ENCODE measurements around the gene GNB3.
A peak's percentile ranks its signal among the peaks of the same experiment; 100 is the strongest.

Gene GNB3

GRCh38 chr12:6799147-6799546 lies 41.6 kb upstream of the GNB3 start:
- Histone ChIP-seq H3K27me3 (ENCODE audit: insufficient read depth, low read length, poor library complexity) (no peaks in the 10 kb centered on the region), H3K4ac (ENCODE audit: low read depth, low read length) (no peak overlapping the region), H3K4me2 (ENCODE audit: low read length) (no peak overlapping the region), H3K18ac (ENCODE audit: low read length) (no peak overlapping the region), H3K79me2 (ENCODE audit: control insufficient read depth, insufficient read depth, low read length) (no peaks in the 10 kb centered on the region), H4K5ac (ENCODE audit: low read length) (no peak overlapping the region), H3K9ac (ENCODE audit: low read length) (no peak overlapping the region), H3K36me3 (ENCODE audit: control insufficient read depth, insufficient read depth, low read length) (no peaks in the 10 kb centered on the region), H3K23ac (ENCODE audit: low read length) (no peak overlapping the region), H3K4me1 (ENCODE audit: control insufficient read depth, low read depth, low read length) (no peaks in the 10 kb centered on the region), H4K8ac (ENCODE audit: low read depth, low read length) (no peak overlapping the region), H3K79me1 (ENCODE audit: low read length) (no peaks in the 10 kb centered on the region), H2BK5ac (ENCODE audit: low read length) (no peak overlapping the region), H3K56ac (ENCODE audit: low read length) (no peak overlapping the region), H3K4me3 (ENCODE audit: low read length) (no peak overlapping the region), H2BK120ac (ENCODE audit: low read depth, low read length) (no peak overlapping the region), H3K27ac (ENCODE audit: low read depth, low read length) (no peak overlapping the region), H2AK5ac (ENCODE audit: low read length) (no peak overlapping the region), H2BK15ac (replicated peaks; ENCODE audit: low read depth) (no peak overlapping the region)
- DNase-seq = no peak
- WGBS (ENCODE audit: extremely low coverage, insufficient coverage, low lambda C conversion rate) = no CpG with 5 or more reads among the region's 5 CpGs

DNA sequence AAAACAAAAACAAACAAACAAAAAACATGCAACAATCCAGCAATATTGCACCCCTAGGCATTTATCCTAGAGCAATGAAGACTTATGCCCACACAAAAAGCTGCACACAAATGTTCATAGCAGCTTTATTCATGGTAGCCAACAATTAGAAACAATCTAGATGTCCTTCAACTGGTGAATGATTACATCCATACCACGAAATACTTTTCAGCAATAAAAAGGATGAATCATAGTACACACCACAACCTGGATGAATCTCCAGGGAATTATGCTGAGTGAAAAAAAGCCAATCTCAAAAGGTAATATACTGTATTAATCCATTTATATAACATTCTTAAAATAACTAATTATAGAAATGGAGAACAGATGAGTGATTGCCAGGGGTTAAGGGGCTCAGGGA lies 33.6 kb upstream of the GNB3 start:
- H3K79me1 ChIP-seq (ENCODE audit: low read length) = no peaks in the 10 kb centered on the region
- H3K23ac ChIP-seq (ENCODE audit: low read length) = no peak overlapping the region
- H3K27ac ChIP-seq (ENCODE audit: low read depth, low read length) = no peak overlapping the region
- H2BK120ac ChIP-seq (ENCODE audit: low read depth, low read length) = no peak overlapping the region
- H3K36me3 ChIP-seq (ENCODE audit: control insufficient read depth, insufficient read depth, low read length) = no peaks in the 10 kb centered on the region
- H3K79me2 ChIP-seq (ENCODE audit: control insufficient read depth, insufficient read depth, low read length) = no peaks in the 10 kb centered on the region
- no CpG with 5 or more reads among the region's 1 CpG for WGBS (ENCODE audit: extremely low coverage, insufficient coverage, low lambda C conversion rate)
- peak overlapping the region; percentile 11 for H3K4ac ChIP-seq (ENCODE audit: low read depth, low read length)
- no peak overlapping the region for H4K5ac ChIP-seq (ENCODE audit: low read length)
- H3K18ac ChIP-seq (ENCODE audit: low read length) = no peak overlapping the region
- H3K4me3 ChIP-seq (ENCODE audit: low read length) = no peak overlapping the region
- H3K56ac ChIP-seq (ENCODE audit: low read length) = no peak overlapping the region
- no peaks in the 10 kb centered on the region for H3K27me3 ChIP-seq (ENCODE audit: insufficient read depth, low read length, poor library complexity)
- no peak overlapping the region for H2AK5ac ChIP-seq (ENCODE audit: low read length)
- no peak overlapping the region for H3K9ac ChIP-seq (ENCODE audit: low read length)
- H4K8ac ChIP-seq (ENCODE audit: low read depth, low read length) = no peak overlapping the region
- DNase-seq = no peak
- no peak overlapping the region for H3K4me2 ChIP-seq (ENCODE audit: low read length)
- no peak overlapping the region for H2BK15ac ChIP-seq (replicated peaks; ENCODE audit: low read depth)
- peaks cover 4% of the 10 kb centered on the region for H3K4me1 ChIP-seq (ENCODE audit: control insufficient read depth, low read depth, low read length)
- H2BK5ac ChIP-seq (ENCODE audit: low read length) = no peak overlapping the region

- WGBS (ENCODE audit: extremely low coverage, insufficient coverage, low lambda C conversion rate) = no CpG with 5 or more reads among the region's 10 CpGs
- no peak overlapping the region for H3K23ac ChIP-seq (ENCODE audit: low read length)
- peak overlapping the region; percentile 68 for H3K56ac ChIP-seq (ENCODE audit: low read length)
- H2BK120ac ChIP-seq (ENCODE audit: low read depth, low read length) = no peak overlapping the region
- H3K79me1 ChIP-seq (ENCODE audit: low read length) = no peaks in the 10 kb centered on the region
- H3K18ac ChIP-seq (ENCODE audit: low read length) = no peak overlapping the region
- H2BK5ac ChIP-seq (ENCODE audit: low read length) = no peak overlapping the region
- no peak overlapping the region for H3K4me2 ChIP-seq (ENCODE audit: low read length)
- DNase-seq = peak; percentile 68
- H3K27ac ChIP-seq (ENCODE audit: low read depth, low read length) = no peak overlapping the region
- no peaks in the 10 kb centered on the region for H3K27me3 ChIP-seq (ENCODE audit: insufficient read depth, low read length, poor library complexity)
- no peaks in the 10 kb centered on the region for H3K36me3 ChIP-seq (ENCODE audit: control insufficient read depth, insufficient read depth, low read length)
- H2AK5ac ChIP-seq (ENCODE audit: low read length) = no peak overlapping the region
- no peak overlapping the region for H3K9ac ChIP-seq (ENCODE audit: low read length)
- no peak overlapping the region for H4K5ac ChIP-seq (ENCODE audit: low read length)
- H2BK15ac ChIP-seq (replicated peaks; ENCODE audit: low read depth) = no peak overlapping the region
- peaks cover 4% of the 10 kb centered on the region for H3K4me1 ChIP-seq (ENCODE audit: control insufficient read depth, low read depth, low read length)
- H3K4me3 ChIP-seq (ENCODE audit: low read length) = no peak overlapping the region
- H3K4ac ChIP-seq (ENCODE audit: low read depth, low read length) = no peak overlapping the region
- no peaks in the 10 kb centered on the region for H3K79me2 ChIP-seq (ENCODE audit: control insufficient read depth, insufficient read depth, low read length)
- H4K8ac ChIP-seq (ENCODE audit: low read depth, low read length) = no peak overlapping the region
Measured at GRCh38 chr12:6809056-6809455, 31.7 kb upstream of the GNB3 start.

GRCh38 chr12:6810758-6811157 lies 30.0 kb upstream of the GNB3 start:
- Histone ChIP-seq H3K4ac (ENCODE audit: low read depth, low read length) (no peak overlapping the region), H3K9ac (ENCODE audit: low read length) (peak overlapping the region; percentile 9), H3K36me3 (ENCODE audit: control insufficient read depth, insufficient read depth, low read length) (no peaks in the 10 kb centered on the region), H3K27ac (ENCODE audit: low read depth, low read length) (no peak overlapping the region), H2BK15ac (replicated peaks; ENCODE audit: low read depth) (no peak overlapping the region), H2BK5ac (ENCODE audit: low read length) (no peak overlapping the region), H4K5ac (ENCODE audit: low read length) (no peak overlapping the region), H3K4me3 (ENCODE audit: low read length) (no peak overlapping the region), H3K18ac (ENCODE audit: low read length) (no peak overlapping the region), H3K4me1 (ENCODE audit: control insufficient read depth, low read depth, low read length) (peaks cover 4% of the 10 kb centered on the region), H3K27me3 (ENCODE audit: insufficient read depth, low read length, poor library complexity) (no peaks in the 10 kb centered on the region), H3K56ac (ENCODE audit: low read length) (peak overlapping the region; percentile 18), H4K8ac (ENCODE audit: low read depth, low read length) (no peak overlapping the region), H3K23ac (ENCODE audit: low read length) (no peak overlapping the region), H3K79me1 (ENCODE audit: low read length) (no peaks in the 10 kb centered on the region), H2BK120ac (ENCODE audit: low read depth, low read length) (no peak overlapping the region), H3K4me2 (ENCODE audit: low read length) (no peak overlapping the region), H2AK5ac (ENCODE audit: low read length) (no peak overlapping the region), H3K79me2 (ENCODE audit: control insufficient read depth, insufficient read depth, low read length) (no peaks in the 10 kb centered on the region)
- DNase-seq = no peak
- no CpG with 5 or more reads among the region's 1 CpG for WGBS (ENCODE audit: extremely low coverage, insufficient coverage, low lambda C conversion rate)

DNA sequence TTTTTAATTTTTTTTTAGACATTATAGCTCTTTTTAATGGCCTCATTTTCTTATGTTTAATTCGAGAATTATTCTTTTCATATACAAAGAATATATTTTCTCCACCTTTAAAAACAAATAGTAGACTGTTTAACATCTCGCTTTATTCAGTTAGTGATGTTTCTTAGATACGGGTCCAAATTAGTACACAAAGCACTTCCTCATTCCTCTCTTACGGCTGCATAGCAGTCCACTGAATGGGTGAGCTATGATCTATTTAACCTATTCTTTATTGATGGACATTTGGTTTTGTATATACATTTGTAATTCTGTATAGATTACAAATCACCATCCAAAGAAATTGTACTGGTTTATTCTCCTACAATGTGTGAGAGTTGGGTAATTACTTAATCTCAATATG lies 27.4 kb upstream of the GNB3 start:
- Histone ChIP-seq H3K27me3 (ENCODE audit: insufficient read depth, low read length, poor library complexity) (no peaks in the 10 kb centered on the region), H3K4ac (ENCODE audit: low read depth, low read length) (no peak overlapping the region), H3K23ac (ENCODE audit: low read length) (no peak overlapping the region), H2BK5ac (ENCODE audit: low read length) (no peak overlapping the region), H3K4me3 (ENCODE audit: low read length) (no peak overlapping the region), H3K4me2 (ENCODE audit: low read length) (no peak overlapping the region), H2BK120ac (ENCODE audit: low read depth, low read length) (no peak overlapping the region), H3K79me2 (ENCODE audit: control insufficient read depth, insufficient read depth, low read length) (no peaks in the 10 kb centered on the region), H3K18ac (ENCODE audit: low read length) (no peak overlapping the region), H2AK5ac (ENCODE audit: low read length) (no peak overlapping the region), H2BK15ac (replicated peaks; ENCODE audit: low read depth) (no peak overlapping the region), H3K56ac (ENCODE audit: low read length) (no peak overlapping the region), H3K27ac (ENCODE audit: low read depth, low read length) (no peak overlapping the region), H3K79me1 (ENCODE audit: low read length) (no peaks in the 10 kb centered on the region), H4K8ac (ENCODE audit: low read depth, low read length) (no peak overlapping the region), H3K4me1 (ENCODE audit: control insufficient read depth, low read depth, low read length) (peaks cover 4% of the 10 kb centered on the region), H3K9ac (ENCODE audit: low read length) (no peak overlapping the region), H4K5ac (ENCODE audit: low read length) (no peak overlapping the region), H3K36me3 (ENCODE audit: control insufficient read depth, insufficient read depth, low read length) (no peaks in the 10 kb centered on the region)
- no CpG with 5 or more reads among the region's 4 CpGs for WGBS (ENCODE audit: extremely low coverage, insufficient coverage, low lambda C conversion rate)
- DNase-seq = no peak

- H4K8ac ChIP-seq (ENCODE audit: low read depth, low read length) = no peak overlapping the region
- H2AK5ac ChIP-seq (ENCODE audit: low read length) = no peak overlapping the region
- H3K4me1 ChIP-seq (ENCODE audit: control insufficient read depth, low read depth, low read length) = peaks cover 3% of the 10 kb centered on the region
- no peak overlapping the region for H2BK15ac ChIP-seq (replicated peaks; ENCODE audit: low read depth)
- no peak overlapping the region for H3K18ac ChIP-seq (ENCODE audit: low read length)
- peak; percentile 57 for DNase-seq
- H2BK5ac ChIP-seq (ENCODE audit: low read length) = no peak overlapping the region
- H2BK120ac ChIP-seq (ENCODE audit: low read depth, low read length) = no peak overlapping the region
- H3K23ac ChIP-seq (ENCODE audit: low read length) = no peak overlapping the region
- WGBS (ENCODE audit: extremely low coverage, insufficient coverage, low lambda C conversion rate) = no CpG with 5 or more reads among the region's 3 CpGs
- H3K4me2 ChIP-seq (ENCODE audit: low read length) = no peak overlapping the region
- H3K27me3 ChIP-seq (ENCODE audit: insufficient read depth, low read length, poor library complexity) = no peaks in the 10 kb centered on the region
- no peak overlapping the region for H3K27ac ChIP-seq (ENCODE audit: low read depth, low read length)
- no peak overlapping the region for H3K9ac ChIP-seq (ENCODE audit: low read length)
- no peak overlapping the region for H3K56ac ChIP-seq (ENCODE audit: low read length)
- H3K4me3 ChIP-seq (ENCODE audit: low read length) = no peak overlapping the region
- no peak overlapping the region for H4K5ac ChIP-seq (ENCODE audit: low read length)
- H3K79me1 ChIP-seq (ENCODE audit: low read length) = no peaks in the 10 kb centered on the region
- H3K4ac ChIP-seq (ENCODE audit: low read depth, low read length) = no peak overlapping the region
- no peaks in the 10 kb centered on the region for H3K79me2 ChIP-seq (ENCODE audit: control insufficient read depth, insufficient read depth, low read length)
- no peaks in the 10 kb centered on the region for H3K36me3 ChIP-seq (ENCODE audit: control insufficient read depth, insufficient read depth, low read length)
Measured at GRCh38 chr12:6816598-6816997, 24.1 kb upstream of the GNB3 start.

Data from mesendoderm (in vitro differentiated cells).